ENCODE measurements around the gene PITX1.
"Not testable (repeated sequence)": the region's sequence is repeated elsewhere in the genome, so short reads cannot be mapped to it uniquely, and the experiment has no call there.

GRCh38 chr5:134998068-134998467, 36.0 kb downstream of the PITX1 start:
- TF ChIP-seq POLR2A, CTCF (IDR thresholded peaks at IDR 0.05): not testable (repeated sequence)

All from lower leg skin (tissue), 3 donors.